ENCODE results near the gene IL9. TPM values are rescaled to one million over a fixed set of nuclear protein-coding genes. Genes with fewer than 3 reads are reported as not detected.

Gene IL9
- total RNA-seq, 3 donors from 2014 or later: not detected

DNA sequence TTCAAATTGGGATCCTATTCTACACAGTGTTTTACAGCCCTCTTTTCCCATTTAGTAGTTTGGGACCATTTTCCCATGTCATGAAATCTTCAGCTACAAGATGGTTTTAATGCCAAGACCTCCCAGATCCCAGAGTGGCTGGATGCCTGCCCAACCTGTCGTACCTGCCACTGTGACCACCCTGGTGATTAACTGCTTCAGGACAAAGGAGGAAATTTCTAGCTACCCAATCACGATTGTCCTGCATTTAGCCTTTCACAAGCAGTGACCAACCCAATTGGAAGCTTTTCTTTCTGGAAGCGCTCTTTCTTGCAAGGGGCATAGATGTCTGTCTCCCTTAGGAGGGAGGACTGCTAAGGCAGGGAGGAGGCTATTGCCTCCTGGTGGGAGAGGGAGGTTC lies 13.8 kb downstream of the IL9 start:
- ATAC-seq: no peak
- no peaks in the 10 kb centered on the region for H3K36me3 ChIP-seq (ENCODE audit: low read depth)
- TF ChIP-seq, protein P1, sequence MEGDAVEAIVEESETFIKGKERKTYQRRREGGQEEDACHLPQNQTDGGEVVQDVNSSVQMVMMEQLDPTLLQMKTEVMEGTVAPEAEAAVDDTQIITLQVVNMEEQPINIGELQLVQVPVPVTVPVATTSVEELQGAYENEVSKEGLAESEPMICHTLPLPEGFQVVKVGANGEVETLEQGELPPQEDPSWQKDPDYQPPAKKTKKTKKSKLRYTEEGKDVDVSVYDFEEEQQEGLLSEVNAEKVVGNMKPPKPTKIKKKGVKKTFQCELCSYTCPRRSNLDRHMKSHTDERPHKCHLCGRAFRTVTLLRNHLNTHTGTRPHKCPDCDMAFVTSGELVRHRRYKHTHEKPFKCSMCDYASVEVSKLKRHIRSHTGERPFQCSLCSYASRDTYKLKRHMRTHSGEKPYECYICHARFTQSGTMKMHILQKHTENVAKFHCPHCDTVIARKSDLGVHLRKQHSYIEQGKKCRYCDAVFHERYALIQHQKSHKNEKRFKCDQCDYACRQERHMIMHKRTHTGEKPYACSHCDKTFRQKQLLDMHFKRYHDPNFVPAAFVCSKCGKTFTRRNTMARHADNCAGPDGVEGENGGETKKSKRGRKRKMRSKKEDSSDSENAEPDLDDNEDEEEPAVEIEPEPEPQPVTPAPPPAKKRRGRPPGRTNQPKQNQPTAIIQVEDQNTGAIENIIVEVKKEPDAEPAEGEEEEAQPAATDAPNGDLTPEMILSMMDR (IDR thresholded peaks at IDR 0.05): no peak
- intact Hi-C loops (cut with DNase I, micrococcal nuclease): loop anchor here in 1 of 2 donors (10.0 kb wide), 1 partner anchor 183 kb away; no protein-coding TSS in a partner anchor
- no peaks in the 10 kb centered on the region for H3K4me1 ChIP-seq (ENCODE audit: low read depth)
- DNase-seq: no peak
- H3K9me3 ChIP-seq: no peaks in the 10 kb centered on the region
- no peak overlapping the region for H3K4me3 ChIP-seq

GRCh38 chr5:135881244-135881643 lies 14.4 kb downstream of the IL9 start:
- Histone ChIP-seq H3K4me3 (no peak overlapping the region), H3K4me1 (ENCODE audit: low read depth) (no peaks in the 10 kb centered on the region), H3K9me3 (no peaks in the 10 kb centered on the region), H3K36me3 (ENCODE audit: low read depth) (no peaks in the 10 kb centered on the region)
- ATAC-seq (no peak), DNase-seq (no peak)
- TF ChIP-seq, protein P1 (IDR thresholded peaks at IDR 0.05): no peak
- intact Hi-C loops (cut with DNase I, micrococcal nuclease): loop anchor here in 1 of 2 donors (10.0 kb wide), 1 partner anchor 184 kb away; no protein-coding TSS in a partner anchor

- Histone ChIP-seq H3K4me3 (no peak overlapping the region), H3K4me1 (ENCODE audit: low read depth) (no peaks in the 10 kb centered on the region), H3K9me3 (no peaks in the 10 kb centered on the region), H3K36me3 (ENCODE audit: low read depth) (no peaks in the 10 kb centered on the region)
- ATAC-seq (peak; percentile 42), DNase-seq (no peak)
- TF ChIP-seq, protein P1 (IDR thresholded peaks at IDR 0.05): no peak
- intact Hi-C loops (cut with DNase I, micrococcal nuclease): loop anchor here in 1 of 2 donors (10.0 kb wide), 1 partner anchor 184 kb away; no protein-coding TSS in a partner anchor
Observed at GRCh38 chr5:135880801-135881200, 14.8 kb downstream of the IL9 start.

DNA sequence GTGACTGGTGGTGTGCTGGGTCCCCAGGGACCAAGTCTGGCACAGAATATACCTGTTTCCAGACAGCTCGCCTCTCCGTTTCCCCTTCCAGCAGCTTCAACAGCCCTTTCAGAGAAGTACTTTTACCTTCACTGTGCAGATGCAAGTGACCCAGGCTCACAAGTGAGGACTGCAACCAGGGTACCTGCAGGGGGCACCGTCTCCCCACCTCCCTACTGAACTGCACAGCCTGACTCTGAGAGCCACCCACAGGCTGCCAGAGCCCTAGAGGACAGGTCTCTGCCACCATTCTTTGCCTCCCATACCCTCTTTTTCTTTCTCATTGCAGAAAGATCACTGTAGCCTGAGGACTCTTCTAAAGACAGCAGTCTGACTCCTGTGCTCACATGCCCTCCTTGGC lies 15.4 kb downstream of the IL9 start:
- TF ChIP-seq, protein P1 (IDR thresholded peaks at IDR 0.05): no peak
- H3K36me3 ChIP-seq (ENCODE audit: low read depth): no peaks in the 10 kb centered on the region
- H3K4me1 ChIP-seq (ENCODE audit: low read depth): no peaks in the 10 kb centered on the region
- peak; percentile 61 for ATAC-seq
- intact Hi-C loops (cut with DNase I, micrococcal nuclease): loop anchor here in 1 of 2 donors (10.0 kb wide), 1 partner anchor 185 kb away; no protein-coding TSS in a partner anchor
- H3K9me3 ChIP-seq: no peaks in the 10 kb centered on the region
- peak in 1 of 3 donors; percentile 44 for DNase-seq
- H3K4me3 ChIP-seq: no peak overlapping the region

GRCh38 chr5:135879591-135879990 lies 16.1 kb downstream of the IL9 start:
- TF ChIP-seq, protein P1 (IDR thresholded peaks at IDR 0.05): no peak
- no peaks in the 10 kb centered on the region for H3K4me1 ChIP-seq (ENCODE audit: low read depth)
- DNase-seq (no peak), ATAC-seq (no peak)
- H3K9me3 ChIP-seq: no peaks in the 10 kb centered on the region
- H3K4me3 ChIP-seq: no peak overlapping the region
- intact Hi-C loops (cut with DNase I, micrococcal nuclease): no loop called here
- no peaks in the 10 kb centered on the region for H3K36me3 ChIP-seq (ENCODE audit: low read depth)

DNA sequence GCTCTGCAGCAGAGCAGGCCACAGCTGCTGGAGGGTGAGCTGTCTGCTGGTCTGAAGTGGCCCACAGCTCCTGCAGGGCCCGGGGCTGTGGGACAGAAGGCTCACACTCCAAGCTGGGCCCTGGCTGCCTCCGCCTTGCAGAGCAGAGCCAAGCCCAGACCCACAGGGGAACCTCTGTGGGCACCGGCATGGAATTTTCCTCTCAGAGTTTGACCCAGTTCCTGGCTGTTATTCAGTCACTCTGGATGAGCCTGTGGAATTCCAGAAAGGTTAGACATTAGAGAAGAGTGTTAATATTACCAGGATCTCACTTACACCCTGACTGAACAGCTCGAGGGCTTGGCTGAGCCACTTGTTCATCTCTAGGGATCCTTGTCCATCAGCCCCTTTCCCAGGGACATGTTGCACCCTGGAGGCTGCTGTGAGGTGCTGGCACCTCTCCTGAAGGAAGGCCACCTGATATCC lies 17.5 kb downstream of the IL9 start:
- ATAC-seq (no peak), DNase-seq (no peak)
- TF ChIP-seq, protein P1 (IDR thresholded peaks at IDR 0.05): no peak
- no peaks in the 10 kb centered on the region for H3K36me3 ChIP-seq (ENCODE audit: low read depth)
- no peaks in the 10 kb centered on the region for H3K4me1 ChIP-seq (ENCODE audit: low read depth)
- no peaks in the 10 kb centered on the region for H3K9me3 ChIP-seq
- intact Hi-C loops (cut with DNase I, micrococcal nuclease): no loop called here
- no peak overlapping the region for H3K4me3 ChIP-seq
